Esophagus muscularis mucosa (tissue), 4 donors: Measurements from ENCODE around the gene MOCS1. TPM values are rescaled to one million over a fixed set of nuclear protein-coding genes. Genes with fewer than 3 reads are reported as not detected.
A peak's percentile ranks its signal among the peaks of the same experiment; 100 is the strongest.
"Not testable (repeated sequence)": the region's sequence is repeated elsewhere in the genome, so short reads cannot be mapped to it uniquely, and the experiment has no call there.

Experiments
- DNase-seq: peaks from one replicate; pipeline ENCODE4 v3.0.0-alpha.2; 2017; ENCODE audit errors: extremely low spot score
- H3K27ac ChIP-seq, 4 donors: fragments of 200-600 bp; sonication (generic); replicated peaks in 1 of 4; 1 replicate in 3 of 4; 2 replicates in 1 of 4; pipeline ENCODE4 v1.5.1; 2016 to 2019; ENCODE audit warnings: mild to moderate bottlenecking in 1 of 4
- H3K27me3 ChIP-seq, 4 donors: fragments of 200-600 bp; sonication (generic); one replicate each; pipeline versions ENCODE4 v1.5.1 to v1.6.0; 2016 to 2019
- H3K36me3 ChIP-seq, 4 donors: fragments of 200-600 bp; sonication (generic); one replicate each; pipeline ENCODE4 v1.5.1; 2016 to 2019
- H3K4me1 ChIP-seq, 4 donors: fragments of 200-600 bp; sonication (generic); one replicate each; pipeline ENCODE4 v1.5.1; 2016 to 2019
- H3K4me3 ChIP-seq, 4 donors: fragments of 200-600 bp; sonication (generic); 1 replicate in 2 of 4; 2 replicates in 2 of 4; pipeline ENCODE4 v1.5.1; 2016 to 2019; ENCODE audit warnings: mild to moderate bottlenecking in 4 of 4, moderate library complexity in 1 of 4
- H3K9me3 ChIP-seq, 4 donors: fragments of 200-600 bp; sonication (generic); 1 replicate in 3 of 4; 2 replicates in 1 of 4; pipeline ENCODE4 v1.5.1; 2016 to 2019
- EP300 ChIP-seq: sonication (generic); formaldehyde crosslinking; IDR thresholded peaks from one replicate; pipeline ENCODE4 v1.6.1; 2017; ENCODE audit warnings: antibody characterized with exemption
- POLR2A ChIP-seq: fragments of 450-650 bp; IDR thresholded peaks from one replicate; pipeline ENCODE4 v1.6.1; 2017; ENCODE audit warnings: antibody characterized with exemption, moderate library complexity, mild to moderate bottlenecking, low read depth
- POLR2AphosphoS5 ChIP-seq, 2 donors: sonication (generic); formaldehyde crosslinking; IDR thresholded peaks; one replicate each; pipeline ENCODE4 v1.6.1; 2017; ENCODE audit warnings: antibody characterized with exemption in 2 of 2
- WGBS: methylation state at CpG from one replicate; pipeline ENCODE4 v1.1.5; 2018; 5-methylcytosine and 5-hydroxymethylcytosine counted together
- intact Hi-C: fragments of 100-400 bp; cut with DNase I; formaldehyde crosslinking; loops from one replicate; pipeline ENCODE4 v1.15.1; 2023
- total RNA-seq, 4 donors: library from RNA; depleted of rRNA; stranded (reverse); fragments of >200 nt; gene quantifications; one replicate each; pipeline versions ENCODE4 v1.1.0 to v1.2.1, GENCODE V29; 2016
- TF ChIP-seq, protein P1 (sequence below), 3 experiments: fragments of 200-600 bp in 2 of 3; fragments of 450-650 bp in 1 of 3; sonication (generic) in 2 of 3; IDR thresholded peaks; one replicate each; pipeline ENCODE4 v1.5.1; 2017 to 2019; ENCODE audit warnings: antibody characterized with exemption in 3 of 3, mild to moderate bottlenecking in 2 of 3, moderate library complexity in 1 of 3

Gene MOCS1
- total RNA-seq, 4 donors from 2014 or later: 19.1 to 37.3 (median 28.0) TPM

DNA sequence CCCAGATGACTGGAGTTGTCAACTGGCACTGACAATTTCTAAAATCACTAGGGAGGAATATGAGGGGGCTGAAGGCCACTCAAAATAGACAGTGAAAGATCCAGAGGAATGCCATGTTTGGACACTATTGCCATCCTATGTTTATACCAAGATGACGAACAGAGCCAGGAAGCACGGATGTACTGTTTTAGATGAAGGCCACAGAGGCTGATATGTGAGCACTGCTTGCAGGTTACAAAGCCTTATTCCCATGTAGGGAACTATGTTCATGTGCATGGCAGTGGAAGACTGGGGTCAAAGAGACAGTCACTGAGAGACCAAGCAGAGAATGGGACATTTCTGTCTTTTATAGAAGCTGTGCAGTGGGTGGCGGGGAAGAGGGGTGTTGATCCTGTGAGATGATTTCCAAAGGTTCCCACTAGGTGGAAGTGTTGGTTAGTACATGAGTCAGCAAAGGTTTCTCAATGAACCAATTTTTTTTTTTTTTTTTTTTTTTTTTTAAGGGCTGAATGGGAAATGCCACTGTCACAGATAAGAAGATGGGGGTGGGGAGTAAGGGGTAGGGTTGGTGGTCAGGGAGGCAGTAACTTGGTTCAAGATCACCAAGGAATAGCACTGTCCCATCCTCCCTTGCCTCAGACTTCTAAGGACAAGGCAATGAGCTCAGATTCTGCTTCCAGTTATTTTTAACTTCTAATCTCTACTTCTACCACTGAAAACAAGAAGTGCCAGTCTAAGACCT lies 46.7 kb upstream of the MOCS1 start:
- Histone ChIP-seq H3K27ac (peak overlapping the region in 3 of 4 donors; percentile 34 to 47 (median 39)), H3K9me3 (no peaks in the 10 kb centered on the region), H3K4me1 (peaks cover 8 to 27% (median 20%) of the 10 kb centered on the region in 4 donors), H3K4me3 (no peak overlapping the region), H3K27me3 (no peaks in the 10 kb centered on the region), H3K36me3 (no peaks in the 10 kb centered on the region)
- intact Hi-C loops: loop anchor here (5.0 to 10.0 kb wide), 2 partner anchors 326 to 1044 kb away; no protein-coding TSS in a partner anchor
- 41% methylated on average over 3 of the region's 3 CpGs for WGBS
- TF ChIP-seq POLR2A (no peak), POLR2AphosphoS5 (IDR thresholded peaks at IDR 0.05) (no peak), EP300 (no peak)
- TF ChIP-seq, protein P1, sequence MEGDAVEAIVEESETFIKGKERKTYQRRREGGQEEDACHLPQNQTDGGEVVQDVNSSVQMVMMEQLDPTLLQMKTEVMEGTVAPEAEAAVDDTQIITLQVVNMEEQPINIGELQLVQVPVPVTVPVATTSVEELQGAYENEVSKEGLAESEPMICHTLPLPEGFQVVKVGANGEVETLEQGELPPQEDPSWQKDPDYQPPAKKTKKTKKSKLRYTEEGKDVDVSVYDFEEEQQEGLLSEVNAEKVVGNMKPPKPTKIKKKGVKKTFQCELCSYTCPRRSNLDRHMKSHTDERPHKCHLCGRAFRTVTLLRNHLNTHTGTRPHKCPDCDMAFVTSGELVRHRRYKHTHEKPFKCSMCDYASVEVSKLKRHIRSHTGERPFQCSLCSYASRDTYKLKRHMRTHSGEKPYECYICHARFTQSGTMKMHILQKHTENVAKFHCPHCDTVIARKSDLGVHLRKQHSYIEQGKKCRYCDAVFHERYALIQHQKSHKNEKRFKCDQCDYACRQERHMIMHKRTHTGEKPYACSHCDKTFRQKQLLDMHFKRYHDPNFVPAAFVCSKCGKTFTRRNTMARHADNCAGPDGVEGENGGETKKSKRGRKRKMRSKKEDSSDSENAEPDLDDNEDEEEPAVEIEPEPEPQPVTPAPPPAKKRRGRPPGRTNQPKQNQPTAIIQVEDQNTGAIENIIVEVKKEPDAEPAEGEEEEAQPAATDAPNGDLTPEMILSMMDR (IDR thresholded peaks at IDR 0.05): peak; percentile 55 to 65 (median 59)
- DNase-seq: peak; percentile 64

DNA sequence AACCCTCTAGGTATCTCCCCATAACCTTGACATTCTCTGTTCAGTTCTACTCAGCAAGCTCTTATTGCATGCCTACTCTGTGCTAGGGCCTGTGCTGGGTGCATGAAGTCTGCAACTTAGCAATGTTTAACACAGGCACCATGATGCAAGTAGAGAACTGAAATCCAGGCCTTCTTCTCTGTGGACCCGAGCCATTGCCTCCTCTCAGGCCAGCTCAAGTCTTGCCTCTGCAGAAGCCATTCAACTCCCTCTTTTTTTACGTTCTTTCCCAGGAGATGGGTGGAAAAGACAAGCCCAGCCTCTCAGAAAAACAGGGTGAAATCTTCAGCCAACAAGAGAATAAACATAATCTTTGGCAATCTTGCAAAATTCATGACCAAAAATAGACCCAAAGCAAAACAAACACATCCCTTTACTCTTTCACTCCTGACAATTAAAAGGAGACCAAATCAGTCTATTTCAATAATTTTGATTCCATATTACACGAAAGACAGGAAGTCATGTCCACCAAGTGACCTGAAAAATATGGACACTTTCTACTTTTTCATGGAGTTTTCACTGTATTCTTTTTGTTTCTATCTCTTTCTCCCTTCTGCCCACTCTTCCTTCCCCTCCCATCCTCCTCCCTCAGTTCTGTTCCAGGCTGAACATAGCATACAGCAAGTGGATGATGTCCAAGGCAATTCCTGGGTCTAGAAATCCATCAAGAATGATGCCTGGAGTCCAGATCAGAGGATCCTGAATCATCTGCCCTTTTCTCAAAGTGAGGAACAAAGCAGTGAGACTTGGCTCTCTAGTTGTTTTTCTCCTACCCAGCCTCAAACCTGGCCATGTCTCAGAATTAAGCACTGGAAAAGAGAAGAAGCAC lies 45.4 kb upstream of the MOCS1 start:
- TF ChIP-seq, protein P1 (IDR thresholded peaks at IDR 0.05): no peak
- peak in 1 of 2 donors; percentile 12 for TF ChIP-seq POLR2AphosphoS5 (IDR thresholded peaks at IDR 0.05)
- no peak for TF ChIP-seq POLR2A
- no peak for TF ChIP-seq EP300
- H3K27ac ChIP-seq: peak overlapping the region; percentile 0 to 47 (median 36)
- intact Hi-C loops: loop anchor here (5.0 to 10.0 kb wide), 2 partner anchors 328 to 1045 kb away; no protein-coding TSS in a partner anchor

DNA sequence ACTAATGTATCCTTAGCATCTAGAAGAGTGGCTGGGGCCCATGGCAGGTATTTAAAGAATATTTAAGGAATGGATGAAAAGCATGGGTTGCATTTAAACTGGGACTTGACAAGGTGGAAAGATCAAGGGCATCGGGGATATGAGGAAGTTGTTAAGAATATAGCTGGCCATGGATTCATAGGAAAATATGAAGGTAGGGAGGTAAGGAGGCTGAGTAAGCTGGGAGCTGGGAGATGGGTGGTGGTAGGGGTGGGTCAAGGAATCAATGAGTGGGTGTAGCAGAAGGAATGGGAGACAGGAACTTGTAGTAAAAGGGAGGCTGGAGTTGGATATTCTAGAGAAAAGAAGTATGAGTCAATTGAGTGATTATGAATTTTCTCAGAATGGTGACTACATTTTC lies 44.0 kb upstream of the MOCS1 start:
- WGBS: 81% methylated on average over 1 of the region's 1 CpG
- Histone ChIP-seq H3K27me3 (no peaks in the 10 kb centered on the region), H3K4me1 (peaks cover 8 to 27% (median 20%) of the 10 kb centered on the region in 4 donors), H3K9me3 (no peaks in the 10 kb centered on the region), H3K27ac (no peak overlapping the region), H3K36me3 (no peaks in the 10 kb centered on the region), H3K4me3 (no peak overlapping the region)
- intact Hi-C loops: no loop called here
- peak; percentile 21 for DNase-seq
- no peak for TF ChIP-seq POLR2A
- no peak for TF ChIP-seq POLR2AphosphoS5 (IDR thresholded peaks at IDR 0.05)

More for the DNA sequence above, 45.4 kb upstream of the MOCS1 start:
- Histone ChIP-seq H3K27me3 (no peaks in the 10 kb centered on the region), H3K9me3 (no peaks in the 10 kb centered on the region), H3K4me1 (peaks cover 8 to 27% (median 20%) of the 10 kb centered on the region in 4 donors), H3K36me3 (no peaks in the 10 kb centered on the region), H3K4me3 (no peak overlapping the region)
- 39% methylated on average over 3 of the region's 3 CpGs for WGBS
- peak; percentile 64 for DNase-seq

DNA sequence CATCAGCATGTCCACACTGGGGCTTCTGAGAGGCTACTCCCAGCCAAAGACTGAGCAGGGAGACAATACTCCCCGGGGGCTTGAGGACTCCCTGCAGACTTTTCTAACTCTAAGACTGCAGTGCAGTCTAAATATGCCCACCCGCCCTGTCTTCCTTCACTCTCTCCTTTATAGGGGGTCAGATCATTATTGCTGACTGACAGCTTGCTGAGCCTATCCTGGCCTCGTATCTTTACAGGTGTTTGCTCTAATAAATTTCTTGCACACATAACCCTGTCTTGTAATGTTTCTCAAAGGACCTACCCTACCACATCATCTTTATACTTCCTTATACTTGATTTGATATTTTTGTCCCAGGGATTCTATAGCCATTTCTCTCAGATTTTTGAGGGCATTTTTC lies 39.4 kb upstream of the MOCS1 start:
- no peak overlapping the region for H3K27ac ChIP-seq
- H3K4me1 ChIP-seq: peaks cover 0 to 2% (median 0%) of the 10 kb centered on the region in 4 donors
- intact Hi-C loops: no loop called here
- no peak for DNase-seq
- H3K4me3 ChIP-seq: no peak overlapping the region
- WGBS: 72% methylated on average over 3 of the region's 3 CpGs
- H3K9me3 ChIP-seq: no peaks in the 10 kb centered on the region
- TF ChIP-seq POLR2AphosphoS5 (IDR thresholded peaks at IDR 0.05): no peak
- TF ChIP-seq, protein P1 (IDR thresholded peaks at IDR 0.05): no peak
- no peak for TF ChIP-seq EP300
- no peak for TF ChIP-seq POLR2A
- no peaks in the 10 kb centered on the region for H3K27me3 ChIP-seq
- H3K36me3 ChIP-seq: no peaks in the 10 kb centered on the region

DNA sequence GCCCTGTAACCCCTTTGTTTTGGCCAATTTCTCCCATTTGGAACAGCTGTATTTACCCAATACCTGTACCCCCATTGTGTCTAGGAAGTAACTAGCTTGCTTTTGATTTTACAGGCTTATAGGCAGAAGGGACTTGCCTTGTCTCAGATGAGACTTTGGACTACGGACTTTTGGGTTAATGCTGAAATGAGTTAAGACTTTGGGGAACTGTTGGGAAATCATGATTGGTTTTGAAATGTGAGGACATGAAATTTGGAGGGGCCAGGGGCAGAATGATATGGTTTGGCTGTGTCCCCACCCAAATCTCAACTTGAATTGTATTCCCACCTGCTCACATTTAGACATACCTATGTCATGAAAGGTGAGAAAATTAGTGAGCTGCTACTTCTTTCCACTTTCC lies 38.5 kb upstream of the MOCS1 start:
- DNase-seq, H3K36me3 ChIP-seq, H3K27me3 ChIP-seq: not testable (repeated sequence)

DNA sequence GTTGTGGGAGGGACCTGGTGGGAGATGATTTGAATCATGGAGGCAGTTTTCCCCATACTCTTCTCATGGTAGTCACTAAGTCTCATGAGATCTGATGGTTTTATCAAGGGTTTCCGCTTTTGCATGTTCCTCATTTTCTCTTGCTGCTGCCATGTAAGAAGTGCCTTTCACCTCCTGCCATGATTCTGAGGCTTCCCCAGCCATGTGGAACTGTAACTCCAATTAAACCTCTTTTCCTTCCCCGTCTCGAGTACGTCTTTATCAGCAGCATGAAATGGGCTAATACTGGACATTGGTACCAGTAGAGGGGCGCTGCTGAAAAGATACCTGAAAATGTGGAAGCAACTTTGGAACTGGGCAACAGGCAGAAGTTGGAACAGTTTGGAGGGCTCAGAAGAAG lies 36.9 kb upstream of the MOCS1 start:
- DNase-seq: peak; percentile 14
- H3K27me3 ChIP-seq, H3K9me3 ChIP-seq, H3K4me3 ChIP-seq, H3K36me3 ChIP-seq, intact Hi-C loops, H3K27ac ChIP-seq, H3K4me1 ChIP-seq: not testable (repeated sequence)
- WGBS: 90% methylated on average over 5 of the region's 5 CpGs

More for the DNA sequence above, 38.5 kb upstream of the MOCS1 start:
- intact Hi-C loops, H3K27ac ChIP-seq, H3K4me3 ChIP-seq, H3K4me1 ChIP-seq, H3K9me3 ChIP-seq: not testable (repeated sequence)
- WGBS: 86% methylated on average over 1 of the region's 1 CpG
